ENCODE measurements around the gene GJC3. TPM values are rescaled to one million over a fixed set of nuclear protein-coding genes. Genes with fewer than 3 reads are reported as not detected.
"Not testable (repeated sequence)": the region's sequence is repeated elsewhere in the genome, so short reads cannot be mapped to it uniquely, and the experiment has no call there.

The GJC3 gene
- total RNA-seq, 3 donors from 2014 or later (not counting 1 experiment from before 2014, with no cell fraction given): not detected

DNA sequence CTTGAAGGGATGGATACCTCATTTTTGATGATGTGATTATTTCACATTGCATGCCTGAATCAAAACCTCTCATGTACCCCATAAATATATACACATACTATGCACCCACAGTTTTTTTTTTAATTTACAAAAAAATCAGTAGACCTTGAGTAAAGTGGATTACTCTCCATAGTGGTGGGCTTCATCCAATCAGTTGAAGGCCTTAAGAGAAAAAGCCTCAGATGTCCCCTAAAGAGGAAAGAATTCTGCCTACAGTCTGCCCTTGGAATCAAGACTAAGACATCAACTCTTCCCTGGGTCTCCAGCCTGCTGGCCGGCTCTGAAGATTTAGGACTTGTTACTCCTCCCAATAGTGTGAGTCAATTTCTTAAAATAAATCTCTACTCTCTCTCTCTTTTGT is 45.3 kb upstream of the GJC3 start:
- Mint-ChIP-seq H3K9me3 (no peaks in the 10 kb centered on the region), H3K27ac (no peak overlapping the region), H3K4me3 (no peak overlapping the region), H3K27me3 (ENCODE audit: low read depth in 2 of 2) (peaks cover 36 to 37% of the 10 kb centered on the region in 2 donors), H3K36me3 (no peaks in the 10 kb centered on the region), H3K4me1 (peaks cover 0 to 2% of the 10 kb centered on the region in 2 donors)
- Histone ChIP-seq H3K27ac (ENCODE audit: low read length) (no peak overlapping the region), H3K9me3 (ENCODE audit: control insufficient read depth, insufficient read depth, low read length) (no peaks in the 10 kb centered on the region), H3K4me1 (ENCODE audit: control insufficient read depth, insufficient read depth, low read length) (no peaks in the 10 kb centered on the region), H3K27me3 (ENCODE audit: control insufficient read depth, insufficient read depth, low read length) (no peaks in the 10 kb centered on the region), H3K36me3 (ENCODE audit: control insufficient read depth, insufficient read depth, low read length) (no peaks in the 10 kb centered on the region), H3K4me3 (ENCODE audit: low read length) (no peak overlapping the region)
- intact Hi-C loops (cut with micrococcal nuclease): no loop called here
- WGBS (ENCODE audit: insufficient coverage): no CpG with 5 or more reads among the region's 1 CpG
- TF ChIP-seq, protein P1, sequence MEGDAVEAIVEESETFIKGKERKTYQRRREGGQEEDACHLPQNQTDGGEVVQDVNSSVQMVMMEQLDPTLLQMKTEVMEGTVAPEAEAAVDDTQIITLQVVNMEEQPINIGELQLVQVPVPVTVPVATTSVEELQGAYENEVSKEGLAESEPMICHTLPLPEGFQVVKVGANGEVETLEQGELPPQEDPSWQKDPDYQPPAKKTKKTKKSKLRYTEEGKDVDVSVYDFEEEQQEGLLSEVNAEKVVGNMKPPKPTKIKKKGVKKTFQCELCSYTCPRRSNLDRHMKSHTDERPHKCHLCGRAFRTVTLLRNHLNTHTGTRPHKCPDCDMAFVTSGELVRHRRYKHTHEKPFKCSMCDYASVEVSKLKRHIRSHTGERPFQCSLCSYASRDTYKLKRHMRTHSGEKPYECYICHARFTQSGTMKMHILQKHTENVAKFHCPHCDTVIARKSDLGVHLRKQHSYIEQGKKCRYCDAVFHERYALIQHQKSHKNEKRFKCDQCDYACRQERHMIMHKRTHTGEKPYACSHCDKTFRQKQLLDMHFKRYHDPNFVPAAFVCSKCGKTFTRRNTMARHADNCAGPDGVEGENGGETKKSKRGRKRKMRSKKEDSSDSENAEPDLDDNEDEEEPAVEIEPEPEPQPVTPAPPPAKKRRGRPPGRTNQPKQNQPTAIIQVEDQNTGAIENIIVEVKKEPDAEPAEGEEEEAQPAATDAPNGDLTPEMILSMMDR (IDR thresholded peaks at IDR 0.05): no peak
- ATAC-seq (no peak), DNase-seq (no peak)

DNA sequence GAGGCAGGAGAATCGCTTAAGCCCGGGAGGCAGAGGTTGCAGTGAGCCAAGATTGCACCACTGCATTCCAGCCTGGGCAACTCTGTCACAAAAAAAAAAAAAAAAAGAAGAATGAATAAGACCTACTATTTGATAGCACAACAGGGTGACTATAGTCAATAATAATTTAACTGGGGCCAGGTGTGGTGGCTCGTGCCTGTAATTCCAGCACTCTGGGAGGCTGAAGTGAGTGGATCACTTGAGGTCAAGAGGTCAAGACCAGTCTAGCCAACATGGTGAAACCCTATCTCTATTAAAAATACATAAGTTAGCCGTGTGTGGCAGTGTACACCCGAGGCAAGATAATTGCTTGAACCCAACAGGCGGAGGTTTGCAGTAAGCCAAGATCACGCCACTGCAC is 44.4 kb upstream of the GJC3 start:
- H3K27ac Mint-ChIP-seq; H3K9me3 ChIP-seq (ENCODE audit: control insufficient read depth, insufficient read depth, low read length); intact Hi-C loops (cut with micrococcal nuclease); H3K36me3 Mint-ChIP-seq; H3K27me3 ChIP-seq (ENCODE audit: control insufficient read depth, insufficient read depth, low read length); DNase-seq; H3K4me3 Mint-ChIP-seq; H3K27ac ChIP-seq (ENCODE audit: low read length); H3K4me3 ChIP-seq (ENCODE audit: low read length); ATAC-seq; H3K4me1 Mint-ChIP-seq; H3K36me3 ChIP-seq (ENCODE audit: control insufficient read depth, insufficient read depth, low read length); H3K4me1 ChIP-seq (ENCODE audit: control insufficient read depth, insufficient read depth, low read length); H3K9me3 Mint-ChIP-seq: not testable (repeated sequence)
- 83% methylated on average over 6 of the region's 7 CpGs for WGBS (ENCODE audit: insufficient coverage)
- peaks cover 32% of the 10 kb centered on the region in 2 donors for H3K27me3 Mint-ChIP-seq (ENCODE audit: low read depth in 2 of 2)

DNA sequence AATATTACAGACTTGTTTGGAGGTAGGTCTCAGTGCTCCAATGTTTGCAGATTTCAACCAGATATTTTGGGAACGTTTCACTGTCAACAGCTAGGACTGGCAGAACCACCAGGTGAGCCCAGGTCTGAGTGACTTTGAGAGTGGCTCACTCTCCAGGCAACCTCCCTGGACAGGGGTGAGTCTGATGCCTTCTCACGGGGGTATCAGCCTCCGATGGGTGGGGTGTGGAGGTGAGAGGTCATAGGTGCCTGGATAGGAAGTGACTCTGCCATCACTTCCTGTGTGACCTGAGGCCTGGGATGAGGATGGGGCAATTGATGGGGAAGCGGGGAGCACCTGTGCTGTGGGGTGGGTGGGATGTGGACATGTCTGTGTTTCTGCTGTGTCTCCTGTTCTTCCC is 41.8 kb upstream of the GJC3 start:
- WGBS (ENCODE audit: insufficient coverage): 68% methylated on average over 4 of the region's 4 CpGs
- Histone ChIP-seq H3K4me3 (ENCODE audit: low read length) (no peak overlapping the region), H3K9me3 (ENCODE audit: control insufficient read depth, insufficient read depth, low read length) (no peaks in the 10 kb centered on the region), H3K27me3 (ENCODE audit: control insufficient read depth, insufficient read depth, low read length) (no peaks in the 10 kb centered on the region), H3K36me3 (ENCODE audit: control insufficient read depth, insufficient read depth, low read length) (no peaks in the 10 kb centered on the region), H3K27ac (ENCODE audit: low read length) (no peak overlapping the region), H3K4me1 (ENCODE audit: control insufficient read depth, insufficient read depth, low read length) (no peaks in the 10 kb centered on the region)
- ATAC-seq (no peak), DNase-seq (no peak)
- Mint-ChIP-seq H3K9me3 (no peaks in the 10 kb centered on the region), H3K4me3 (no peak overlapping the region), H3K4me1 (no peaks in the 10 kb centered on the region), H3K36me3 (no peaks in the 10 kb centered on the region), H3K27ac (no peak overlapping the region), H3K27me3 (ENCODE audit: low read depth in 2 of 2) (peaks cover 33 to 41% of the 10 kb centered on the region in 2 donors)
- intact Hi-C loops (cut with micrococcal nuclease): no loop called here
- TF ChIP-seq, protein P1 (IDR thresholded peaks at IDR 0.05): no peak

DNA sequence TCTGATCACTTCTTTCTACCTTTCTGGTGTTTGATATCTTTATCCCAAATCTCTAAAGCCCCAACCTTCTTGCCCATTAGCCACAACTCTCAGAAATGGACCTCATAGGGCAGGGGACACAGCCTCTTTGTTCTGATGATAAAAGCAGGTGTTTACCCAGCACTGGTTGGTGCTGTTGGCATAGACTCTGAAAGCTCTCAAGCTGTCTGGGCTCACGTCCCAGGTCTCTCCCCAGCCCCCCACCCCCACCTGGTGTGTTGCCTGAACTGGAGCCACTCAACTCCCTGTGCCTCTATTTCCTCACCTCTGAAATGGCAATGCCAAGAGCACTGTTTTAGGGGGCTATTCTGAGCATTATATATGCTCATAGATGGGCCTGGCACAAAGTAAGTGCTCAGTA is 40.4 kb upstream of the GJC3 start:
- H3K4me3 Mint-ChIP-seq; intact Hi-C loops (cut with micrococcal nuclease): not testable (repeated sequence)

More for the DNA sequence above, 40.4 kb upstream of the GJC3 start:
- H3K4me1 ChIP-seq (ENCODE audit: control insufficient read depth, insufficient read depth, low read length); DNase-seq; H3K9me3 ChIP-seq (ENCODE audit: control insufficient read depth, insufficient read depth, low read length); ATAC-seq; H3K4me1 Mint-ChIP-seq; H3K27ac ChIP-seq (ENCODE audit: low read length); H3K4me3 ChIP-seq (ENCODE audit: low read length); H3K36me3 Mint-ChIP-seq; H3K27me3 ChIP-seq (ENCODE audit: control insufficient read depth, insufficient read depth, low read length); H3K27ac Mint-ChIP-seq; H3K9me3 Mint-ChIP-seq; H3K36me3 ChIP-seq (ENCODE audit: control insufficient read depth, insufficient read depth, low read length): not testable (repeated sequence)
- WGBS (ENCODE audit: insufficient coverage): 31% methylated on average over 1 of the region's 1 CpG
- peaks cover 36 to 43% of the 10 kb centered on the region in 2 donors for H3K27me3 Mint-ChIP-seq (ENCODE audit: low read depth in 2 of 2)

Data from natural killer cell (primary cell).